Raji (cell line): ENCODE measurements around the gene GDF7.

Experiments used
- POLR2A ChIP-seq: IDR thresholded peaks from 2 replicates; pipeline ENCODE4 v1.6.1; 2011; ENCODE audit warnings: low read depth, low read length, control low read depth; ENCODE audit not compliant: insufficient read depth

Gene GDF7

GRCh38 chr2:20682167-20682920 lies 15.4 kb downstream of the GDF7 start:
- TF ChIP-seq POLR2A, result no peak

GRCh38 chr2:20684581-20685063 lies 17.7 kb downstream of the GDF7 start:
- no peak for TF ChIP-seq POLR2A

GRCh38 chr2:20687260-20687832 lies 20.4 kb downstream of the GDF7 start:
- TF ChIP-seq POLR2A, result no peak

GRCh38 chr2:20689428-20690264 lies 22.7 kb downstream of the GDF7 start:
- TF ChIP-seq POLR2A, result no peak

- no peak for TF ChIP-seq POLR2A
Observed at GRCh38 chr2:20691076-20691734, 24.3 kb downstream of the GDF7 start.

- no peak for TF ChIP-seq POLR2A
Observed at GRCh38 chr2:20692081-20692480, 25.1 kb downstream of the GDF7 start.

GRCh38 chr2:20693317-20693716 lies 26.4 kb downstream of the GDF7 start:
- no peak for TF ChIP-seq POLR2A

GRCh38 chr2:20696366-20696765 lies 29.4 kb downstream of the GDF7 start:
- TF ChIP-seq POLR2A, result no peak

GRCh38 chr2:20697322-20697934 lies 30.5 kb downstream of the GDF7 start:
- TF ChIP-seq POLR2A, result no peak

GRCh38 chr2:20698916-20699613 lies 32.1 kb downstream of the GDF7 start:
- TF ChIP-seq POLR2A, result no peak

GRCh38 chr2:20702563-20702962 lies 35.6 kb downstream of the GDF7 start:
- no peak for TF ChIP-seq POLR2A

GRCh38 chr2:20704886-20705285 lies 37.9 kb downstream of the GDF7 start:
- TF ChIP-seq POLR2A, result no peak

GRCh38 chr2:20706217-20706616 lies 39.3 kb downstream of the GDF7 start:
- no peak for TF ChIP-seq POLR2A

GRCh38 chr2:20706786-20707185 lies 39.8 kb downstream of the GDF7 start:
- no peak for TF ChIP-seq POLR2A
